ENCODE data around the gene FUT8. TPM values are rescaled to one million over a fixed set of nuclear protein-coding genes. Genes with fewer than 3 reads are reported as not detected.
"Not testable (repeated sequence)": the region's sequence is repeated elsewhere in the genome, so short reads cannot be mapped to it uniquely, and the experiment has no call there.

The FUT8 gene
- total RNA-seq, 1 donor from 2014 or later, result 12.5 TPM

GRCh38 chr14:65585216-65585615 lies 172.7 kb downstream of the FUT8 start:
- no peak for DNase-seq (ENCODE audit: low spot score)
- intact Hi-C loops (cut with DNase I), result no loop called here

DNA sequence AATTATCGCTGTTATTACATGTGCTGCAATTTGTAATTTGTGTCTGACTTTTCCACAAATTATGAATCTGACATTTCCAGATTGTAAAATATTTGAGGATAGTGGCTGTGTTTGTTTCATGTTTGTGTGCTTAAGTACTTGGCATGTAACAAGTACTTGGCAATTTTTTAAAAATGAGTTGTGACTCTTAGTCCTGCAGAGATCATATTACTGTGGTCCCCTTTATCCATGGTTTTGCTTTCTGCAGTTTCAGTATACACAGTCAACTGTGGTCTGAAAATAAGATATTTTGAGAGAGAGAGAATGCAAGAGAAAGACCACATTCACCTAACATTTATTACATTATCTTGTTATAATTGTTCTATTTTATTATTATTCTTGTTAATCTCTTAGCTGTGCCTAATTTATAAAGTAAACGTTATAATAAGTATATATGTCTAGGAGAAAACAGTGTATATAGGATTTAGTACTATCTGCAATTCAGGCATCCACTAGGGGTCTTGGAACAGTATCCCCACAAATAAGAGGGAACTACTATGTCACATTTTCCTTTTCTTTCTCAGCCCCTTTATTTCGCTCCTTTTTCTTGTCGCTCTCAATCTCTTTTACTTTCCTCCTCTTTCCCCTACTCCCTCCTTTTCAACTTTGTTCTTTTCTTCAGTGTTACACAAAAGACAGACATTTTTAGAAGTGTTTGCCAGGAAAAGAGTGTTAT lies 176.1 kb downstream of the FUT8 start:
- intact Hi-C loops (cut with DNase I), result no loop called here
- DNase-seq (ENCODE audit: low spot score), result no peak

DNA sequence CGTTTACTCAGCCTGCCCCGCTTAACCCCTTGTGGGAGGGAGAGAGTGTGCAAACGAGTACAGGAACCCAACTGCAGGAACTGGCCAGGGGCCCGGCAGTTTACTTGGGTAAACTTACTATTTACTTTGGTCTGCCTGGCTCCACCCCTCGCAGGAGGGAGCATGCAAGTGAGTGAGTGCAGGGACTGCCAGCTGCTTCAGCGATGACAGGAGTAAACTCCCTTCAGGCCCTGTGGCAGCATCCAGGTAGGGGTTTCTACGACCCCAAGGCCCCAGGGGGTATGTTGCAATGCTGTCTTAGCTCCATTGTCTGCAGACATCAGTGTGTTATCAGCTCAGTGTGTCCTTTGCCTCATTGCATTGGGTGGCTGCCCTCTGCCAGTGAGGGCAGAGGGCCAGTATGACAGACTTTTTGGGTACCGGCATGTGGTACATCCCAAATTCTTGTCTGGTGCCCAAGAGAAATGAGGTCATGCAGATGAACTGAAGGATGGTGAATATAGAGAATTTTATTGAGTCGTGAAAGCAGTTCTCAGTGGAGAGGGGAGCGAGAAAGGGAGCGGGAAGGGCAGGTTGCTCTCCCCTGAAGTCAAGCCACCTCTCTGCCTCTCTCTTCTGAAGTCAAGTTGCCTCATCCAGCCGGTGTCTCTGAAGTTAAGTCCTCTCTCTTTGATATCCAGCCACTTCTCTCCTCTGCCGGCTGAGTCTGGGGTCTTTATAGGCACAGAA lies 181.8 kb downstream of the FUT8 start:
- intact Hi-C loops (cut with DNase I), result no loop called here

DNA sequence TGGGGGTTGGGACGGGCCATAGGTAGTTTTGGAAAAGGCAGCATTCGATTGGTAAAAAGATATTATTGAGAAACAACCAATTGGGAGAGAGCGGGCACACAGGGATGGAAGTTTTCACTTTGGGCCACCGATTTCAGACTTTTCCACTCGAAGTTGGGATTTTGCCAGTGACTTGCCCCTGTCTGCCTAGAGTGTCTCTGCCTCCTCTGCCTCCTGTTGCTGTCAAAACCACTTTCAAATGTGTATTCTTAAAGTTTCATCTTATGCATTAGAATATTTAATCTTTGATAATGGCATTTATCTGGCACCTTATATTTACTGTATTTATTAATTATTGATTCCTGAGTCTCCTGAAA lies 182.3 kb downstream of the FUT8 start:
- DNase-seq (ENCODE audit: low spot score), result no peak

More for the DNA sequence above, 181.8 kb downstream of the FUT8 start:
- no peak for DNase-seq (ENCODE audit: low spot score)

GRCh38 chr14:65599375-65599774 lies 186.8 kb downstream of the FUT8 start:
- no peak for DNase-seq (ENCODE audit: low spot score)
- intact Hi-C loops (cut with DNase I), result no loop called here

More for the DNA sequence above, 182.3 kb downstream of the FUT8 start:
- intact Hi-C loops (cut with DNase I), result no loop called here

DNA sequence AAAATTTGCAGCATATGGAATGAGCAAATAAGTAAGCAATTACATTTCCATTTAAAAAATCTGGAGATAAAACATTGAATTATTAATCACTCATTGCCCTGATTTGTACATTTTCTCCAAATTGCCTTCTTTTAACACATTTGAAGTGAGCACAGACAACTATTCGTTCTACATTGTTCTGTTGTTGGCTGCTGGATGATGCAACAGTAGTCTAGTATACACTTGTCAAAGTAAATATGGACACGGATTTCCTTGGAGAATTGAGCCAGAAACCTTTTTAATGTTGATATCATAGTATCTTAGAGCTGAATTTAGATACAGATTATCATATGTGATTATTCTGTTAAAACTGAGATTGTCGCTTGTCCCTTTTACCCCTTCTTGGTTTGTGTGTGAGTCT lies 188.2 kb downstream of the FUT8 start:
- DNase-seq (ENCODE audit: low spot score), result no peak
- intact Hi-C loops (cut with DNase I), result loop anchor here (10.0 kb wide), 1 partner anchor 186 kb away; the partner anchor contains the start of gene FUT8

- DNase-seq (ENCODE audit: low spot score), result no peak
- intact Hi-C loops (cut with DNase I), result loop anchor here (10.0 kb wide), 1 partner anchor 190 kb away; the partner anchor contains the start of gene FUT8
Measured at GRCh38 chr14:65604535-65604934, 192.0 kb downstream of the FUT8 start.

DNA sequence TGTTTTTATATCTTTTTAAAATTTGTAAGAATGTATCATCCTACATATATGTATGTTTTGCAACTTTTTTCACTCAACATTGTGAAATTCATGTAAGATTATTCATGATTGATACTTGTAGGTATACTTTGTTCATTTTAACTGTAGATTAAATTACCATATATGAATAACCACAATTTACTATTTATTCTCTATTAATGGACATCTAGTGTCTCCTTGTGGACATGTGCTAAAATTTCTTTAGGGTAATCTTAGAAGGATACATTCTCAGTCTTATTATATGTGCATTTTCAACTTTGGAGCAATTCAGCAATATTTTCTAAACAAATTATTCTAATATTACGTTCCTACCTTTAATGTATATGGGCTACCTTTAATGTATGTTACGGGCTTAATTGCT lies 192.4 kb downstream of the FUT8 start:
- no peak for DNase-seq (ENCODE audit: low spot score)
- intact Hi-C loops (cut with DNase I), result loop anchor here (10.0 kb wide), 1 partner anchor 190 kb away; the partner anchor contains the start of gene FUT8

DNA sequence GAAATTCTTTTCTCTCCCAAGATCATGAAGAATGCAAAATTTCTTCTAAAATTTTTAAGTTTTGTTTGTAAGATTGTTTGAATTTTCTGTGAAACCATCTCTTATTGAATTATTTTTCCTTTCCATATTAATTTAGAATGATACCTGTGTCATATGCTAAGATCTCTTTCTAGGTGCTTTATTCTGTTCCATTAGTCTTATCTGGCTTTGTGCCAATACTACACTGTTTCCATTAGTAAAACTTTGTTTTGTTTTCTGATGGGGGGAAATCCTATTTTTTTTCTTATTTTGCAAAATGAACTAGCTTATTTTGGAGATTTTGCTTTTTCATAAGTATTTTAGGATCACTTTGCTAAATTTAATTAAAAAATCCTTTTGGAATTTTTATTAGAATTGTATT lies 193.9 kb downstream of the FUT8 start:
- no peak for DNase-seq (ENCODE audit: low spot score)
- intact Hi-C loops (cut with DNase I), result loop anchor here (10.0 kb wide), 1 partner anchor 192 kb away; the partner anchor contains the start of gene FUT8

- no peak for DNase-seq (ENCODE audit: low spot score)
- intact Hi-C loops (cut with DNase I), result no loop called here
Measured at GRCh38 chr14:65613131-65613650, 200.7 kb downstream of the FUT8 start.

- no peak for DNase-seq (ENCODE audit: low spot score)
- intact Hi-C loops (cut with DNase I), result no loop called here
Measured at GRCh38 chr14:65618996-65619395, 206.5 kb downstream of the FUT8 start.

DNA sequence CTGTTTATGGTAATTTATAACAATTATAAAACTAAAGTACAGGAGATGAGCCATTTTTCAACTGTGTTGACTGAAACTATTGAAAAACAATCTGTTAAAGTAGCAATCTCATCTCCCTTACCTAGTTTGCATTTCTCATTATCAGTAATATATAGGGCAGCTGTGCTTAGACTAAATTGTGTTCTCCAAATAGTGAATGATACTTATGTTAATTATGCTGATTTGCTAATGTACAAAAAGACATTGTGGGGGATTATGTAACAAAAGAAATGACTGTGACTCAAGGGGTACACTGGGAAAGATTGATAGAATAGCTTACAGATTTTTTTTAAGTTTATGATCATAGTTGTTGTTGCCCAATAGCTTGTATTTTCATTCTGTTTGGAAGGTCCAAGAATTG lies 207.7 kb downstream of the FUT8 start:
- DNase-seq (ENCODE audit: low spot score), result no peak
- intact Hi-C loops (cut with DNase I), result no loop called here

GRCh38 chr14:65622703-65623102 lies 210.2 kb downstream of the FUT8 start:
- DNase-seq (ENCODE audit: low spot score), result no peak
- intact Hi-C loops (cut with DNase I), result no loop called here

GRCh38 chr14:65623759-65624158 lies 211.2 kb downstream of the FUT8 start:
- intact Hi-C loops (cut with DNase I), result no loop called here
- DNase-seq (ENCODE audit: low spot score), result no peak

- intact Hi-C loops (cut with DNase I), result no loop called here
- no peak for DNase-seq (ENCODE audit: low spot score)
Measured at GRCh38 chr14:65627315-65627714, 214.8 kb downstream of the FUT8 start.

GRCh38 chr14:65628664-65629063 lies 216.1 kb downstream of the FUT8 start:
- DNase-seq (ENCODE audit: low spot score), result no peak
- intact Hi-C loops (cut with DNase I), result no loop called here

- intact Hi-C loops (cut with DNase I), result no loop called here
- DNase-seq (ENCODE audit: low spot score), result no peak
Measured at GRCh38 chr14:65631040-65631439, 218.5 kb downstream of the FUT8 start.

DNA sequence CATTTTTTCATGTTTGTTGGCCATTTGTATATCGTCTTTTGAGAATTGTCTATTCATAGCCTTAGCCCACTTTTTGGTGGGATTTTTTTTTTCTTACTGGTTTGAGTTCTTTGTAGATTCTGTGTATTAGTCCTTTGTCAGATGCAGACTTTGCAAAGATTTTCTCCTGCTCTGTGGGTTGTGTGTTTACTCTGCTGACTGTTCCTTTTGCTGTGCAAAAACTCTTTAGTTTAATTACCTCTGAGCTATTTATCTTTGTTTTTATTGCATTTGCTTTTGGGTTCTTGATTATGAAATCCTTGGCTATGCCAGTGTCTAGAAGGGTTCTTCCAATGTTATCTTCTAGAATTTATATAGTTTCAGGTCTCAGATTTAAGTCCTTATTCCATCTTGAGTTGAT lies 220.0 kb downstream of the FUT8 start:
- no peak for DNase-seq (ENCODE audit: low spot score)
- intact Hi-C loops (cut with DNase I), result no loop called here

DNA sequence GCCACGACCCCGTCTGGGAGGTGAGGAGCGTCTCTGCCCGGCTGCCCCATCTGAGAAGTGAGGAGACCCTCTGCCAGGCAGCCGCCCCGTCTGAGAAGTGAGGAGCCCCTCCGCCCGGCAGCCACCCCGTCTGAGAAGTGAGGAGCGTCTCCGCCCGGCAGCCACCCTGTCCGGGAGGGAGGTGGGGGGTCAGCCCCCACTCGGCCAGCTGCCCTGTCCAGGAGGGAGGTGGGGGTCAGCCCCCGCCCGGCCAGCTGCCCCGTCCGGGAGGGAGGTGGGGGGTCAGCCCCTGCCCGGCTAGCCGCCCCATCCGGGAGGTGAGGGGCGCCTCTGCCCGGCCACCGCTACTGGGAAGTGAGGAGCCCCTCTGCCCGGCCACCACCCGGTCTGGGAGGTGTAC lies 221.1 kb downstream of the FUT8 start:
- intact Hi-C loops (cut with DNase I); DNase-seq (ENCODE audit: low spot score): not testable (repeated sequence)

DNA sequence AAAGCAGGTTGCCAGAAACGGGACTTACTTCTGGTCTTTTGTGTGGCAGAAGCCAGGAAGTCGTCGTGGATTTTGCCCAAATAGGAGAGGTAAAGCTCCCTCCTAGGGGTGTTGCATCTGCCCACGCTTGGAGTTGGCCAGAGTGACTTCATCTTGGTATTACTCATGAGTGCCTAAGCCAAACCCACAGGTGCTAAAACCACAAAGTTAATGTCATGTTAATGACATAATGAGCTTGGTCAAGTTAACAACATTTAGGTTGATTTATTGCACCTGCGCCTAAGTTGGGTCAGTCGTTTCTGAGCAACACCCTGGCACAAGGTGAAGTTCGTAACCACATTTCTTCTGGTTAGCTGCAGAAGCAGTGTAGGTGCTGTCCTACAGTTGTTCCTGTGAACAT lies 225.2 kb downstream of the FUT8 start:
- no peak for DNase-seq (ENCODE audit: low spot score)
- intact Hi-C loops (cut with DNase I), result no loop called here

- no peak for DNase-seq (ENCODE audit: low spot score)
Measured at GRCh38 chr14:65639216-65639615, 226.7 kb downstream of the FUT8 start.

More at GRCh38 chr14:65639216-65639615, 226.7 kb downstream of the FUT8 start:
- intact Hi-C loops (cut with DNase I), result no loop called here

Data from cardiac septum (tissue), 1 donor.